Activated naive CD8-positive, alpha-beta T cell treated with anti-CD3 and anti-CD28 coated beads, Interleukin-2, amount 10 ng/mL, durations not matched to agents 7 days and 5 days (primary cell): Measurements from ENCODE around the gene ATRN. TPM values are rescaled to one million over a fixed set of nuclear protein-coding genes. Genes with fewer than 3 reads are reported as not detected.
"Not testable (repeated sequence)": the region's sequence is repeated elsewhere in the genome, so short reads cannot be mapped to it uniquely, and the experiment has no call there.

ENCODE experiments used
- ATAC-seq: fragments of 150-1000 bp; cut with Tn5 transposase; one replicate; pipeline ENCODE4 v1.10.0; 2021; ENCODE audit warnings: low read depth, moderate library complexity
- POLR2A ChIA-PET: fragments of 350-600 bp; sonication (Branson Sonifier 250); formaldehyde crosslinking; loops from one replicate; lab custom pipeline; 2021; ENCODE audit warnings: antibody characterized with exemption; lab: Charles Lee
- DNase-seq: peaks from one replicate; pipeline ENCODE4 v3.0.0; 2021
- H3K27ac Mint-ChIP-seq: one replicate; pipeline ENCODE4 v1.8.0; 2022; ENCODE audit warnings: mild to moderate bottlenecking, mixed read lengths
- H3K27me3 Mint-ChIP-seq: one replicate; pipeline ENCODE4 v1.8.0; 2022; ENCODE audit warnings: mild to moderate bottlenecking, moderate library complexity, mixed read lengths
- H3K36me3 Mint-ChIP-seq: one replicate; pipeline ENCODE4 v1.8.0; 2021; ENCODE audit warnings: mild to moderate bottlenecking, mixed read lengths
- H3K4me1 Mint-ChIP-seq: one replicate; pipeline ENCODE4 v1.8.0; 2021; ENCODE audit warnings: mixed read lengths
- H3K4me3 Mint-ChIP-seq: one replicate; pipeline ENCODE4 v1.8.0; 2022; ENCODE audit warnings: mild to moderate bottlenecking, moderate library complexity, mixed read lengths
- H3K9me3 Mint-ChIP-seq: one replicate; pipeline ENCODE4 v1.8.0; 2021; ENCODE audit warnings: mixed read lengths
- total RNA-seq, 2 experiments: library from RNA; stranded (reverse); gene quantifications; one replicate each; pipeline ENCODE4 v1.2.3, GENCODE V29; 2021

Gene ATRN
- total RNA-seq, 2 experiments from 2014 or later: 9.8 to 10.7 TPM

- H3K27ac Mint-ChIP-seq: no peak overlapping the region
- POLR2A ChIA-PET: no interaction called here
- no peaks in the 10 kb centered on the region for H3K9me3 Mint-ChIP-seq
- peaks cover 3% of the 10 kb centered on the region for H3K36me3 Mint-ChIP-seq
- DNase-seq (no peak), ATAC-seq (no peak)
- H3K27me3 Mint-ChIP-seq: no peaks in the 10 kb centered on the region
- peaks cover 6% of the 10 kb centered on the region for H3K4me1 Mint-ChIP-seq
- no peak overlapping the region for H3K4me3 Mint-ChIP-seq
These were observed 105.5 kb downstream of the ATRN start for GRCh38 chr20:3576363-3576762.

GRCh38 chr20:3577366-3577765 is 106.5 kb downstream of the ATRN start:
- Mint-ChIP-seq H3K9me3 (no peaks in the 10 kb centered on the region), H3K27me3 (no peaks in the 10 kb centered on the region), H3K27ac (no peak overlapping the region), H3K36me3 (peaks cover 4% of the 10 kb centered on the region), H3K4me1 (peaks cover 6% of the 10 kb centered on the region), H3K4me3 (no peak overlapping the region)
- POLR2A ChIA-PET: no interaction called here
- ATAC-seq: no peak
- no peak for DNase-seq

- no peaks in the 10 kb centered on the region for H3K27me3 Mint-ChIP-seq
- no peak overlapping the region for H3K27ac Mint-ChIP-seq
- DNase-seq (no peak), ATAC-seq (no peak)
- no peak overlapping the region for H3K4me3 Mint-ChIP-seq
- H3K36me3 Mint-ChIP-seq: peaks cover 20% of the 10 kb centered on the region
- POLR2A ChIA-PET: no interaction called here
- H3K9me3 Mint-ChIP-seq: no peaks in the 10 kb centered on the region
- peaks cover 6% of the 10 kb centered on the region for H3K4me1 Mint-ChIP-seq
These were observed 109.6 kb downstream of the ATRN start for GRCh38 chr20:3580412-3580811.

- Mint-ChIP-seq H3K9me3 (no peaks in the 10 kb centered on the region), H3K4me1 (no peaks in the 10 kb centered on the region), H3K27ac (no peak overlapping the region), H3K36me3 (peaks cover 38% of the 10 kb centered on the region), H3K27me3 (no peaks in the 10 kb centered on the region), H3K4me3 (no peak overlapping the region)
- POLR2A ChIA-PET: no interaction called here
- ATAC-seq: no peak
- DNase-seq: no peak
These were observed 112.9 kb downstream of the ATRN start for GRCh38 chr20:3583765-3584164.

- Mint-ChIP-seq H3K4me1 (no peaks in the 10 kb centered on the region), H3K27me3 (no peaks in the 10 kb centered on the region), H3K36me3 (peaks cover 38% of the 10 kb centered on the region), H3K4me3 (no peak overlapping the region), H3K27ac (no peak overlapping the region), H3K9me3 (no peaks in the 10 kb centered on the region)
- DNase-seq (no peak), ATAC-seq (no peak)
- POLR2A ChIA-PET: no interaction called here
These were observed 115.3 kb downstream of the ATRN start for GRCh38 chr20:3586093-3586492.

GRCh38 chr20:3590164-3590563 is 119.3 kb downstream of the ATRN start:
- no peak for ATAC-seq
- Mint-ChIP-seq H3K27me3 (no peaks in the 10 kb centered on the region), H3K9me3 (no peaks in the 10 kb centered on the region), H3K36me3 (peaks cover 31% of the 10 kb centered on the region), H3K4me3 (no peak overlapping the region), H3K27ac (no peak overlapping the region), H3K4me1 (no peaks in the 10 kb centered on the region)
- no peak for DNase-seq
- POLR2A ChIA-PET: no interaction called here

GRCh38 chr20:3592931-3593330 is 122.1 kb downstream of the ATRN start:
- no peaks in the 10 kb centered on the region for H3K27me3 Mint-ChIP-seq
- no peak overlapping the region for H3K27ac Mint-ChIP-seq
- peaks cover 18% of the 10 kb centered on the region for H3K36me3 Mint-ChIP-seq
- H3K9me3 Mint-ChIP-seq: no peaks in the 10 kb centered on the region
- H3K4me1 Mint-ChIP-seq: no peaks in the 10 kb centered on the region
- ATAC-seq (no peak), DNase-seq (no peak)
- POLR2A ChIA-PET: no interaction called here
- no peak overlapping the region for H3K4me3 Mint-ChIP-seq

GRCh38 chr20:3595541-3595940 is 124.7 kb downstream of the ATRN start:
- no peak for ATAC-seq
- Mint-ChIP-seq H3K9me3 (no peaks in the 10 kb centered on the region), H3K4me3 (no peak overlapping the region), H3K27me3 (no peaks in the 10 kb centered on the region), H3K36me3 (peaks cover 15% of the 10 kb centered on the region), H3K4me1 (no peaks in the 10 kb centered on the region), H3K27ac (no peak overlapping the region)
- DNase-seq: no peak
- POLR2A ChIA-PET: no interaction called here

- peaks cover 21% of the 10 kb centered on the region for H3K36me3 Mint-ChIP-seq
- POLR2A ChIA-PET: no interaction called here
- H3K27ac Mint-ChIP-seq: no peak overlapping the region
- H3K4me1 Mint-ChIP-seq: peaks cover 6% of the 10 kb centered on the region
- H3K4me3 Mint-ChIP-seq: no peak overlapping the region
- DNase-seq (no peak), ATAC-seq (no peak)
- H3K9me3 Mint-ChIP-seq: no peaks in the 10 kb centered on the region
- H3K27me3 Mint-ChIP-seq: no peaks in the 10 kb centered on the region
These were observed 132.3 kb downstream of the ATRN start for GRCh38 chr20:3603108-3603507.

GRCh38 chr20:3605386-3605886 is 134.6 kb downstream of the ATRN start:
- H3K9me3 Mint-ChIP-seq, POLR2A ChIA-PET, DNase-seq, ATAC-seq, H3K27ac Mint-ChIP-seq, H3K4me1 Mint-ChIP-seq, H3K4me3 Mint-ChIP-seq, H3K27me3 Mint-ChIP-seq: not testable (repeated sequence)
- H3K36me3 Mint-ChIP-seq: peaks cover 19% of the 10 kb centered on the region

- ATAC-seq: no peak
- H3K27ac Mint-ChIP-seq: no peak overlapping the region
- H3K36me3 Mint-ChIP-seq: peaks cover 19% of the 10 kb centered on the region
- no peaks in the 10 kb centered on the region for H3K9me3 Mint-ChIP-seq
- no peak overlapping the region for H3K4me3 Mint-ChIP-seq
- DNase-seq: no peak
- peaks cover 6% of the 10 kb centered on the region for H3K4me1 Mint-ChIP-seq
- POLR2A ChIA-PET: no interaction called here
- no peaks in the 10 kb centered on the region for H3K27me3 Mint-ChIP-seq
These were observed 135.2 kb downstream of the ATRN start for GRCh38 chr20:3606021-3606420.

- POLR2A ChIA-PET: interaction anchor here (0.6 kb wide), 1 partner anchor 389 kb away, joined by 3 read pairs; no protein-coding TSS in a partner anchor
- no peaks in the 10 kb centered on the region for H3K4me1 Mint-ChIP-seq
- ATAC-seq (no peak), DNase-seq (no peak)
- no peaks in the 10 kb centered on the region for H3K27me3 Mint-ChIP-seq
- H3K36me3 Mint-ChIP-seq: peaks cover 4% of the 10 kb centered on the region
- H3K27ac Mint-ChIP-seq: no peak overlapping the region
- no peak overlapping the region for H3K4me3 Mint-ChIP-seq
- no peaks in the 10 kb centered on the region for H3K9me3 Mint-ChIP-seq
These were observed 141.1 kb downstream of the ATRN start for GRCh38 chr20:3611901-3612300.

GRCh38 chr20:3612795-3613572 is 142.2 kb downstream of the ATRN start:
- DNase-seq: no peak
- Mint-ChIP-seq H3K4me3 (no peak overlapping the region), H3K4me1 (no peaks in the 10 kb centered on the region), H3K27ac (no peak overlapping the region), H3K36me3 (peaks cover 4% of the 10 kb centered on the region), H3K9me3 (no peaks in the 10 kb centered on the region), H3K27me3 (no peaks in the 10 kb centered on the region)
- no peak for ATAC-seq
- POLR2A ChIA-PET: no interaction called here

- no peak overlapping the region for H3K4me3 Mint-ChIP-seq
These were observed 143.1 kb downstream of the ATRN start for GRCh38 chr20:3613821-3614440.

More at GRCh38 chr20:3613821-3614440, 143.1 kb downstream of the ATRN start:
- no peak overlapping the region for H3K27ac Mint-ChIP-seq
- no peaks in the 10 kb centered on the region for H3K27me3 Mint-ChIP-seq
- POLR2A ChIA-PET: no interaction called here
- H3K4me1 Mint-ChIP-seq: no peaks in the 10 kb centered on the region
- no peak for DNase-seq
- H3K36me3 Mint-ChIP-seq: peaks cover 2% of the 10 kb centered on the region
- no peak for ATAC-seq
- H3K9me3 Mint-ChIP-seq: no peaks in the 10 kb centered on the region
